Calu3 (cell line): ENCODE results near the gene ILF2. TPM values are rescaled to one million over a fixed set of nuclear protein-coding genes. Genes with fewer than 3 reads are reported as not detected.
A peak's percentile ranks its signal among the peaks of the same experiment; 100 is the strongest.

Experiments used
- BruUV-seq: library from RNA; stranded (reverse); fragments of 400-500 nt; replicated peaks from 2 replicates; lab custom pipeline; 2021; lab: Mats Ljungman, UMichigan
- CTCF ChIA-PET: fragments of 300-600 bp; sonication (Branson Sonifier 250); formaldehyde crosslinking; loops from one replicate; lab custom pipeline; 2022; ENCODE audit warnings: antibody characterized with exemption; lab: Charles Lee
- DNase-seq: peaks from one replicate; pipeline ENCODE4 v3.0.0; 2022
- H3K27ac Mint-ChIP-seq: one replicate; pipeline ENCODE4 v1.8.0; 2022; ENCODE audit warnings: mixed read lengths; ENCODE audit not compliant: unreplicated experiment
- H3K27me3 Mint-ChIP-seq: one replicate; pipeline ENCODE4 v1.8.0; 2022; ENCODE audit warnings: mixed read lengths; ENCODE audit not compliant: unreplicated experiment
- H3K36me3 Mint-ChIP-seq: one replicate; pipeline ENCODE4 v1.8.0; 2022; ENCODE audit warnings: mild to moderate bottlenecking, moderate library complexity, mixed read lengths; ENCODE audit not compliant: insufficient read depth, unreplicated experiment
- H3K4me1 Mint-ChIP-seq: one replicate; pipeline ENCODE4 v1.8.0; 2022; ENCODE audit warnings: mild to moderate bottlenecking, low read depth, mixed read lengths; ENCODE audit not compliant: unreplicated experiment
- H3K4me3 Mint-ChIP-seq: one replicate; pipeline ENCODE4 v1.8.0; 2022; ENCODE audit warnings: mild to moderate bottlenecking, low read depth, moderate library complexity, mixed read lengths; ENCODE audit not compliant: unreplicated experiment
- H3K9me3 Mint-ChIP-seq: one replicate; pipeline ENCODE4 v1.8.0; 2022; ENCODE audit warnings: low read depth, mixed read lengths; ENCODE audit not compliant: unreplicated experiment
- intact Hi-C: fragments of 100-400 bp; cut with micrococcal nuclease; formaldehyde crosslinking; loops from one replicate; pipeline ENCODE4 v1.10.0; 2022; ENCODE audit not compliant: unreplicated experiment
- total RNA-seq: library from RNA; stranded (reverse); gene quantifications from 2 replicates; pipeline ENCODE4 v1.2.3, GENCODE V29; 2022
- TF ChIP-seq, protein P1 (sequence below): fragments of 200-600 bp; IDR thresholded peaks from one replicate; pipeline ENCODE4 v1.8.0; 2022; ENCODE audit warnings: antibody characterized with exemption; ENCODE audit not compliant: unreplicated experiment

The ILF2 gene
- total RNA-seq, 1 experiment from 2014 or later: 292 TPM

- H3K27me3 Mint-ChIP-seq: no peaks in the 10 kb centered on the region
- BruUV-seq: no TSS peak
- H3K4me1 Mint-ChIP-seq: peaks cover 39% of the 10 kb centered on the region
- peak overlapping the region; percentile 82 for H3K4me3 Mint-ChIP-seq
- H3K27ac Mint-ChIP-seq: peak overlapping the region; percentile 81
- intact Hi-C loops: no loop called here
- DNase-seq: no peak
- TF ChIP-seq, protein P1, sequence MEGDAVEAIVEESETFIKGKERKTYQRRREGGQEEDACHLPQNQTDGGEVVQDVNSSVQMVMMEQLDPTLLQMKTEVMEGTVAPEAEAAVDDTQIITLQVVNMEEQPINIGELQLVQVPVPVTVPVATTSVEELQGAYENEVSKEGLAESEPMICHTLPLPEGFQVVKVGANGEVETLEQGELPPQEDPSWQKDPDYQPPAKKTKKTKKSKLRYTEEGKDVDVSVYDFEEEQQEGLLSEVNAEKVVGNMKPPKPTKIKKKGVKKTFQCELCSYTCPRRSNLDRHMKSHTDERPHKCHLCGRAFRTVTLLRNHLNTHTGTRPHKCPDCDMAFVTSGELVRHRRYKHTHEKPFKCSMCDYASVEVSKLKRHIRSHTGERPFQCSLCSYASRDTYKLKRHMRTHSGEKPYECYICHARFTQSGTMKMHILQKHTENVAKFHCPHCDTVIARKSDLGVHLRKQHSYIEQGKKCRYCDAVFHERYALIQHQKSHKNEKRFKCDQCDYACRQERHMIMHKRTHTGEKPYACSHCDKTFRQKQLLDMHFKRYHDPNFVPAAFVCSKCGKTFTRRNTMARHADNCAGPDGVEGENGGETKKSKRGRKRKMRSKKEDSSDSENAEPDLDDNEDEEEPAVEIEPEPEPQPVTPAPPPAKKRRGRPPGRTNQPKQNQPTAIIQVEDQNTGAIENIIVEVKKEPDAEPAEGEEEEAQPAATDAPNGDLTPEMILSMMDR: no peak
- H3K36me3 Mint-ChIP-seq: peaks cover 51% of the 10 kb centered on the region
- CTCF ChIA-PET: interaction anchor here (1.1 to 3.3 kb wide), 11 partner anchors 12 to 149 kb away, joined by 3 to 99 read pairs (median 6); partner anchors contain the start of genes S100A14, S100A16 and SLC27A3
- no peaks in the 10 kb centered on the region for H3K9me3 Mint-ChIP-seq
Measured at GRCh38 chr1:153626477-153626903, 44.3 kb downstream of the ILF2 start.

DNA sequence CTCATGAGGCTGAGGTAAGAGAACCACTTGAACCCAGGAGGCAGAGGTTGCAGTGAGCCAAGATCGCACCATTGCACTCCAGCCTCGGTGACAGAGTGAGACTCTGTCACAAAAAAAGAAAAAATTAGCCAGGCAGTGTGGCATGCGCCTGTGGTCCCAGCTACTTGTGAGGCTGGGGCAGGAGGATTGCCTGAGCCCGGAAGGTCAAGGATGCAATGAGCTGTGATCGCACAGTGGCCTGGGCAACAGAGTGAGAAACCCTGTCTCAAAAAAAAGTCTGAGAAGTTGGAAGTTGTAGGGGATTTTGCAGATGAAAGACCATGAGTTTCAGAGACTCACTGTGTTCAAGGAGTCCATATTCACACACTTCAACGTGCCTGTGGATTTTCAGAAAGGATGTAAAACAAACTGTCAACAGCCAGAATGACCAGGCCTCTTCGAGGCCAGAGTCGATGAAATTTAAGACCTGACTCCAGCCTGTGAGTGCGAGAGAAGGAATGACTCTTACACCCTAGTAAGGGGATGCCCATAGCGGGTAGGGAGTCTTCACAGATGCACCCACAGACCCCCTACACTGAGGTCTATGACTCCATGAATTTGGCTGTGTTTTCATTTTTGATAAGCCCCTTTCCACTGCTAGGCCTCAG is 45.7 kb downstream of the ILF2 start:
- no peak for DNase-seq
- BruUV-seq: no TSS peak
- TF ChIP-seq, protein P1: no peak
- Mint-ChIP-seq H3K36me3 (peaks cover 54% of the 10 kb centered on the region), H3K27ac (no peak overlapping the region), H3K4me1 (peaks cover 29% of the 10 kb centered on the region), H3K27me3 (no peaks in the 10 kb centered on the region), H3K9me3 (no peaks in the 10 kb centered on the region), H3K4me3 (no peak overlapping the region)
- intact Hi-C loops: no loop called here
- CTCF ChIA-PET: no interaction called here

DNA sequence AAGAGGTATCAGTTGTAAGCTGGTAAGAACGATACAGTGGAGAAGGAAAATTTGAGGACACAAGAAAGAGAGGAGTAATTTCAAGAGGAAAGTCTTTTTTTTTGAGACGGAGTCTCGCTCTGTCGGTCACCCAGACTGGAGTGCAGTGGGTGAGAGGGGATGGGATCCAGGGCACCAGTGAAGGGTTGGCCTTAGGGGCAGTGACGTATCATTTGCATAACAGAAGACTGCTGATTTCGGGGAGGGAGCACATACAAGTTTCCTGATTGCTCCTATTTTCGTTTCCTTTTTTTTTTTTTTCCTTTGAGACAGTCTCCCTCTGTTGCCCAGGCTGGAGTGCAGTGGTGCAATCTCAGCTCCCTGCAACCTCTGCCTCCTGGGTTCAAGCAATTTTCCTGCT is 47.7 kb downstream of the ILF2 start:
- no peak for DNase-seq
- CTCF ChIA-PET: no interaction called here
- H3K4me1 Mint-ChIP-seq: peaks cover 29% of the 10 kb centered on the region
- peaks cover 61% of the 10 kb centered on the region for H3K36me3 Mint-ChIP-seq
- TF ChIP-seq, protein P1: no peak
- intact Hi-C loops: no loop called here
- no peak overlapping the region for H3K27ac Mint-ChIP-seq
- BruUV-seq: no TSS peak
- H3K27me3 Mint-ChIP-seq: no peaks in the 10 kb centered on the region
- no peak overlapping the region for H3K4me3 Mint-ChIP-seq
- H3K9me3 Mint-ChIP-seq: no peaks in the 10 kb centered on the region

DNA sequence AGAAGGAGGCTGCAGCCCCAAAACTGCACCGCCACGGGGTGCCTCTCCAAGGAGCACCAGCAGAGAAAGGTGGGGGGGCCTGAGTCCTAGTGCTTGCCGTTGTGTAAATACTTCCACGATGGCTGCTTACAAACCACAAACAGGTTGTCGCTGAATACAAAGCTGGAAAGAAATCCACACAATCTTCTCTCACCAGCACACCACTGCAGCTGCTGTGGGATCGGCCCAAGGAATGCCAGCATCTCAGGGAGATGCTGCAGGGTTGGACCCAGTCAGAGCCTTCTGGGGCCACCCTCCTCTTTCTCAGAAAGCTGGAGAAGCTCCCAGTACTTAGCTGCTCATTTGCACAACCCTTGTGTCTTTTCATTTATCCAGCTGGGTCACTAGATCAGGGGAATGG is 51.6 kb downstream of the ILF2 start:
- TF ChIP-seq, protein P1: no peak
- no peak overlapping the region for H3K4me3 Mint-ChIP-seq
- no peaks in the 10 kb centered on the region for H3K9me3 Mint-ChIP-seq
- intact Hi-C loops: no loop called here
- no peak overlapping the region for H3K27ac Mint-ChIP-seq
- CTCF ChIA-PET: interaction anchor here (9.3 kb wide), 1 partner anchor 8 kb away, joined by 99 read pairs; the partner anchor contains the start of genes S100A1 and S100A13
- H3K36me3 Mint-ChIP-seq: peaks cover 58% of the 10 kb centered on the region
- no peak for DNase-seq
- no TSS peak for BruUV-seq
- peaks cover 46% of the 10 kb centered on the region for H3K4me1 Mint-ChIP-seq
- no peaks in the 10 kb centered on the region for H3K27me3 Mint-ChIP-seq
